Hair follicle dermal papilla cell (primary cell): Measurements from ENCODE around the gene NXN. TPM values are rescaled to one million over a fixed set of nuclear protein-coding genes. Genes with fewer than 3 reads are reported as not detected.

Experiments
- small RNA-seq: library from RNA; depleted of rRNA; stranded (forward); fragments of <200 nt; gene quantifications from one replicate; pipeline ENCODE3, GENCODE V24; 2012
- total RNA-seq: library from RNA; depleted of rRNA; stranded (reverse); fragments of >200 nt; gene quantifications from 2 replicates; pipeline ENCODE4 v1.2.3, GENCODE V29; 2012

Gene NXN
- 120 and 124 TPM in 2 replicates for total RNA-seq

GRCh38 chr17:979539-980405 is at the start of gene NXN:
NXN (minus strand) TSS chr17:979776.

GRCh38 chr17:996554-997344 is 17.2 kb upstream of the NXN start, which contains the start of gene TIMM22:
TIMM22 (plus strand) TSS chr17:997129; CDS start chr17:997143, 14 bp downstream.

GRCh38 chr17:781805-782731 is 197.5 kb downstream of the NXN start, which contains the start of the genes GLOD4 and MRM3:
GLOD4 (minus strand) TSS chr17:782280; CDS start chr17:782255, 25 bp downstream.
MRM3 (plus strand) TSS chr17:782353; CDS start chr17:782379, 26 bp downstream.

GRCh38 chr17:752002-752619 is 227.5 kb downstream of the NXN start, which contains the start of gene GEMIN4:
GEMIN4 (minus strand) TSS chr17:752264; CDS start chr17:752142, 122 bp downstream.

Small RNA genes within 50 kb of the gene (small RNA-seq; reads per million reads assigned to genes)
- gene MIR3183 = not detected

Other genes with a start within 250 kb of the NXN start
- 23.9 and 26.6 TPM in 2 replicates for gene TLCD3A, start 247.2 kb downstream of the NXN start, total RNA-seq
- 17.8 and 20.8 TPM in 2 replicates for gene GEMIN4, start 227.5 kb downstream of the NXN start, total RNA-seq
- 31.3 and 42.4 TPM in 2 replicates for gene GLOD4, start 197.5 kb downstream of the NXN start, total RNA-seq
- 11.5 and 15.4 TPM in 2 replicates for gene MRM3, start 197.4 kb downstream of the NXN start, total RNA-seq
- 14.9 and 15.2 TPM in 2 replicates for gene TIMM22, start 17.4 kb upstream of the NXN start, total RNA-seq
- gene ABR, start 200.2 kb upstream of the NXN start, total RNA-seq = 82.5 and 87.1 TPM in 2 replicates